DOHH2 (cell line): Measurements from ENCODE around the gene MKX.

Source experiments
- H3F3A ChIP-seq: fragments of 200-600 bp; sonication (generic), shearing (Covaris generic); 2 replicates; pipeline ENCODE4 v1.6.0; 2016; ENCODE audit warnings: antibody characterized with exemption, mild to moderate bottlenecking; ENCODE audit not compliant: control insufficient read depth, insufficient read depth
- H3K27ac ChIP-seq: fragments of 200-600 bp; sonication (generic); 2 replicates; pipeline ENCODE4 v1.5.1; 2014; ENCODE audit warnings: low read depth, mild to moderate bottlenecking, low read length, moderate library complexity
- H3K27me3 ChIP-seq: fragments of 200-600 bp; sonication (generic); 2 replicates; pipeline ENCODE4 v1.6.1; 2014; ENCODE audit warnings: mild to moderate bottlenecking, low read length, mixed read lengths; ENCODE audit not compliant: control insufficient read depth
- H3K36me3 ChIP-seq: fragments of 200-600 bp; sonication (generic); 2 replicates; pipeline ENCODE4 v1.6.1; 2014; ENCODE audit warnings: mild to moderate bottlenecking, low read length, moderate library complexity, mixed read lengths; ENCODE audit not compliant: control insufficient read depth
- H3K4me1 ChIP-seq: fragments of 200-600 bp; sonication (generic); 2 replicates; pipeline ENCODE4 v1.6.1; 2014; ENCODE audit warnings: mild to moderate bottlenecking, low read length, mixed read lengths; ENCODE audit not compliant: control insufficient read depth
- H3K4me2 ChIP-seq: fragments of 200-600 bp; sonication (generic); 2 replicates; pipeline ENCODE4 v1.6.0; 2014; ENCODE audit warnings: mild to moderate bottlenecking, low read length, moderate library complexity
- H3K4me3 ChIP-seq: fragments of 200-600 bp; sonication (generic); 2 replicates; pipeline ENCODE4 v1.5.1; 2014; ENCODE audit warnings: mild to moderate bottlenecking, low read length, mixed read lengths
- H3K79me2 ChIP-seq: fragments of 200-600 bp; sonication (generic); 2 replicates; pipeline ENCODE4 v1.6.1; 2014; ENCODE audit warnings: mild to moderate bottlenecking, low read length, mixed read lengths; ENCODE audit not compliant: control insufficient read depth
- H3K9me2 ChIP-seq: fragments of 200-600 bp; sonication (generic); replicated peaks from 2 replicates; pipeline ENCODE4 v1.6.1; 2014; ENCODE audit warnings: mild to moderate bottlenecking, low read length, mixed read lengths; ENCODE audit not compliant: control insufficient read depth
- H3K9me3 ChIP-seq: fragments of 200-600 bp; sonication (generic); 2 replicates; pipeline ENCODE4 v1.6.1; 2014; ENCODE audit warnings: antibody characterized with exemption, low read length, mixed read lengths; ENCODE audit not compliant: control insufficient read depth, insufficient read depth
- H4K20me1 ChIP-seq: fragments of 200-600 bp; sonication (generic); 2 replicates; pipeline ENCODE4 v1.6.0; 2014; ENCODE audit warnings: low read depth, mild to moderate bottlenecking, antibody characterized with exemption, low read length, moderate library complexity; ENCODE audit not compliant: control insufficient read depth, insufficient read depth
- CTCF ChIP-seq: fragments of 200-600 bp; sonication (generic); IDR thresholded peaks from one replicate; pipeline ENCODE4 v1.5.1; 2014; ENCODE audit warnings: antibody characterized with exemption, mild to moderate bottlenecking, low read depth, low read length; ENCODE audit not compliant: poor library complexity, severe bottlenecking
- EZH2phosphoT487 ChIP-seq: fragments of 200-600 bp; sonication (generic); IDR thresholded peaks from 2 replicates; pipeline ENCODE4 v1.6.1; 2017; ENCODE audit warnings: borderline replicate concordance, mild to moderate bottlenecking, antibody characterized with exemption, low read length, moderate library complexity, mixed read lengths

Gene MKX

GRCh38 chr10:27659786-27660185, 85.8 kb downstream of the MKX start:
- H3K36me3 ChIP-seq, result no peaks in the 10 kb centered on the region
- no peaks in the 10 kb centered on the region for H3K9me2 ChIP-seq
- no peaks in the 10 kb centered on the region for H3K4me1 ChIP-seq
- H3K9me3 ChIP-seq, result no peaks in the 10 kb centered on the region
- H3K27me3 ChIP-seq, result peaks cover 10% of the 10 kb centered on the region
- no peaks in the 10 kb centered on the region for H3K79me2 ChIP-seq
- H3F3A ChIP-seq, result no peaks in the 10 kb centered on the region
- no peak for TF ChIP-seq CTCF
- no peak for TF ChIP-seq EZH2phosphoT487
- H4K20me1 ChIP-seq, result no peaks in the 10 kb centered on the region
- H3K27ac ChIP-seq, result no peak overlapping the region
- no peak overlapping the region for H3K4me3 ChIP-seq
- no peak overlapping the region for H3K4me2 ChIP-seq

GRCh38 chr10:27658788-27659187, 86.8 kb downstream of the MKX start:
- no peak overlapping the region for H3K27ac ChIP-seq
- H3K27me3 ChIP-seq, result peaks cover 6% of the 10 kb centered on the region; the same call in 1 of the 2 replicates
- H3K9me3 ChIP-seq, result no peaks in the 10 kb centered on the region
- H3K4me1 ChIP-seq, result no peaks in the 10 kb centered on the region
- no peaks in the 10 kb centered on the region for H3K79me2 ChIP-seq
- no peak overlapping the region for H3K4me2 ChIP-seq
- H3K4me3 ChIP-seq, result no peak overlapping the region
- no peaks in the 10 kb centered on the region for H3K36me3 ChIP-seq
- TF ChIP-seq EZH2phosphoT487 (no peak), CTCF (no peak)
- H3F3A ChIP-seq, result no peaks in the 10 kb centered on the region
- H3K9me2 ChIP-seq, result no peaks in the 10 kb centered on the region
- H4K20me1 ChIP-seq, result no peaks in the 10 kb centered on the region

DNA sequence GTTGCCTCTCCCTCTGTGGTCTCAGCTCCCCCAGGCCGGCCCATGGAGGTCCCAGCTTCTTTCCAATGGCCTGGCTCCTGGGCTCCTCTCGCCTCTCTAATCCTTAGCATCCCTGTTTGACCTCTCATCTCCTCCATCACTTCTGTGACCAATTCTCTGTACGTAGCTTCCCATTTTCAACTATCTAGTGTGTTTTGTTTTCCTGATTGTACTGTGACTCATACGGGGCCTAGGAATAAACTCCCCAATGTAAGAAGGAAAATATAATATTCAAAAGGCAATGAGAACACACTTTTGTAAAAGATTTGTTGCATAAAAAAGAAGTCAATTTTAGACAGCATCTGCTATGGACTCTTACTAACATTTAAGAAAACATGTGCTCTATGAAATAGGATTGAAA, 90.3 kb downstream of the MKX start:
- Histone ChIP-seq H3K27ac (no peak overlapping the region), H3F3A (no peaks in the 10 kb centered on the region), H3K4me2 (no peak overlapping the region), H3K79me2 (no peaks in the 10 kb centered on the region), H3K36me3 (no peaks in the 10 kb centered on the region), H3K9me3 (no peaks in the 10 kb centered on the region), H3K27me3 (no peaks in the 10 kb centered on the region), H3K4me3 (no peak overlapping the region), H3K9me2 (no peaks in the 10 kb centered on the region), H3K4me1 (no peaks in the 10 kb centered on the region), H4K20me1 (no peaks in the 10 kb centered on the region)
- no peak for TF ChIP-seq CTCF

GRCh38 chr10:27654284-27654683, 91.3 kb downstream of the MKX start:
- Histone ChIP-seq H3K9me2 (no peaks in the 10 kb centered on the region), H3K27me3 (no peaks in the 10 kb centered on the region), H3K27ac (no peak overlapping the region), H3K79me2 (no peaks in the 10 kb centered on the region), H3K9me3 (no peaks in the 10 kb centered on the region), H3K36me3 (no peaks in the 10 kb centered on the region), H3F3A (no peaks in the 10 kb centered on the region), H3K4me3 (no peak overlapping the region), H3K4me1 (no peaks in the 10 kb centered on the region), H4K20me1 (no peaks in the 10 kb centered on the region), H3K4me2 (no peak overlapping the region)
- TF ChIP-seq CTCF (no peak), EZH2phosphoT487 (no peak)
